Keratinocyte (primary cell): Measurements from ENCODE around the gene ENKUR. TPM values are rescaled to one million over a fixed set of nuclear protein-coding genes. Genes with fewer than 3 reads are reported as not detected.

ENCODE experiments used
- DNase-seq: peaks from one replicate; pipeline ENCODE4 v3.0.0-alpha.2; 2011; ENCODE audit warnings: low read depth, missing footprints, low spot score
- FAIRE-seq: peaks from 2 replicates; lab custom pipeline; 2011; peaks lifted over from hg19 to GRCh38; lab: Jason Lieb, UNC
- H2AFZ ChIP-seq: 2 replicates; pipeline ENCODE4 v1.6.0; 2012; ENCODE audit warnings: low read length, control low read depth, inconsistent platforms; ENCODE audit not compliant: control insufficient read depth
- H3K27ac ChIP-seq: 2 replicates; pipeline ENCODE4 v1.5.1; 2011; ENCODE audit warnings: low read length; ENCODE audit not compliant: control insufficient read depth, insufficient read depth
- H3K27me3 ChIP-seq: 3 replicates; pipeline ENCODE4 v1.6.0; 2011; ENCODE audit warnings: low read length; ENCODE audit not compliant: control insufficient read depth, insufficient read depth; ENCODE audit errors: extremely low read depth
- H3K36me3 ChIP-seq, 2 experiments: 2 replicates in 1 of 2; 3 replicates in 1 of 2; pipeline ENCODE4 v1.5.1; 2011; ENCODE audit warnings: low read length in 2 of 2, mild to moderate bottlenecking in 1 of 2; ENCODE audit not compliant: control insufficient read depth in 2 of 2, insufficient read depth in 2 of 2; ENCODE audit errors: extremely low read depth in 1 of 2
- H3K4me1 ChIP-seq: 3 replicates; pipeline ENCODE4 v1.5.1; 2011; ENCODE audit warnings: low read length; ENCODE audit not compliant: control insufficient read depth, insufficient read depth; ENCODE audit errors: extremely low read depth
- H3K4me2 ChIP-seq: 3 replicates; pipeline ENCODE4 v1.6.0; 2011; ENCODE audit warnings: low read depth, low read length; ENCODE audit not compliant: control insufficient read depth, insufficient read depth; ENCODE audit errors: extremely low read depth
- H3K4me3 ChIP-seq, 3 experiments: fragments of 200-600 bp in 1 of 3; sonication (generic) in 1 of 3; 2 replicates in 2 of 3; 3 replicates in 1 of 3; pipeline ENCODE4 v1.5.1; 2011 to 2016; ENCODE audit warnings: low read length in 3 of 3, mild to moderate bottlenecking in 3 of 3, control low read depth in 2 of 3, inconsistent platforms in 1 of 3, low read depth in 1 of 3, mixed read lengths in 1 of 3, mixed run types in 1 of 3, moderate library complexity in 1 of 3; ENCODE audit not compliant: control insufficient read depth in 2 of 3, insufficient read depth in 2 of 3; ENCODE audit errors: extremely low read depth in 1 of 3
- H3K79me2 ChIP-seq: 2 replicates; pipeline ENCODE4 v1.6.0; 2012; ENCODE audit warnings: low read length; ENCODE audit not compliant: control insufficient read depth, insufficient read depth
- H3K9ac ChIP-seq: 3 replicates; pipeline ENCODE4 v1.6.0; 2011; ENCODE audit warnings: low read length; ENCODE audit not compliant: control insufficient read depth, insufficient read depth; ENCODE audit errors: extremely low read depth
- H3K9me1 ChIP-seq: 3 replicates; pipeline ENCODE4 v1.6.0; 2011; ENCODE audit warnings: low read length; ENCODE audit not compliant: control insufficient read depth, insufficient read depth; ENCODE audit errors: extremely low read depth
- H3K9me3 ChIP-seq: 2 replicates; pipeline ENCODE4 v1.5.1; 2012; ENCODE audit warnings: low read depth, low read length; ENCODE audit not compliant: control insufficient read depth
- H4K20me1 ChIP-seq: 3 replicates; pipeline ENCODE4 v1.6.0; 2011; ENCODE audit warnings: low read length; ENCODE audit not compliant: control insufficient read depth, insufficient read depth; ENCODE audit errors: extremely low read depth
- CTCF ChIP-seq, 3 experiments: IDR thresholded peaks in 1 of 3; conservative IDR thresholded peaks in 1 of 3; optimal IDR thresholded peaks in 1 of 3; 2 replicates in 2 of 3; 3 replicates in 1 of 3; pipeline versions ENCODE3 to v1.5.1; 2011; ENCODE audit warnings: low read length in 3 of 3, mild to moderate bottlenecking in 3 of 3, moderate library complexity in 2 of 3, control low read depth in 1 of 3, inconsistent platforms in 1 of 3; ENCODE audit not compliant: insufficient read depth in 2 of 3; ENCODE audit errors: extremely low read depth in 1 of 3
- EZH2 ChIP-seq: IDR thresholded peaks from one replicate; pipeline ENCODE4 v1.6.1; 2012; ENCODE audit warnings: inconsistent platforms, mild to moderate bottlenecking, low read length, moderate library complexity
- dilution Hi-C: fragments of 300-500 bp; cut with MboI; formaldehyde crosslinking; loops from one replicate; pipeline ENCODE4 v1.7.0; 2020; ENCODE audit warnings: low sequenced_read_pairs; ENCODE audit not compliant: extremely low pct_ligation_motif_present
- polyA plus RNA-seq, 5 experiments: library from polyadenylated mRNA; depleted of rRNA in 3 of 5; stranded (reverse) in 3 of 5; stranded (forward) in 1 of 5; unstranded in 1 of 5; fragments of >200 nt; gene quantifications; 1 replicate in 1 of 5; 2 replicates in 3 of 5; 3 replicates in 1 of 5; pipeline versions ENCODE4 v1.2.1 to v1.2.3, GENCODE V29; 2011 to 2012; ENCODE audit warnings: missing spikeins in 2 of 5, low read depth in 1 of 5, low replicate concordance in 1 of 5

Gene ENKUR
- polyA plus RNA-seq, 1 donor (not counting 4 experiments of a cell fraction or from before 2014, with no cell fraction given), result 0.03 TPM

DNA sequence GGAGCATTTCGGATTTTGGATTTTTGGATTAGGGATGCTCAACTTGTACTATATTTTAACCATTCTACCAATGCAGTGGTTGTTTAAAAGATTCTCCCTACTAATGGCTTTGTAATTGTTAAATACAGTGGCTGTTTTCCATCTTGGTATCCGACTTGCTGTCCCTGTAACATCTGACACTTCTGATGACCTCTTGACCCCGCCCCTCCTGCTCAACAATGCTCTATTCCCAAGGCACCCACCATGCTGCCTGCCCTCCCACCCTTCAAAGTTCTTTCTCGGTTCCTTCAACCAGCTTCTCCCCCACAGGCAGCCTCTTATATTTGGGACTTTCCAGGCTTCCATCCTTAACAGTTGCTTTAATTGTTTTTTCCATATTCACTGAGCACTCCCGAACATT is 65.5 kb downstream of the ENKUR start:
- no peak for TF ChIP-seq EZH2
- TF ChIP-seq CTCF (optimal IDR thresholded peaks at IDR 0.05 in 1 of 3, IDR thresholded peaks at IDR 0.05 in 1 of 3, conservative IDR thresholded peaks at IDR 0.05 in 1 of 3; ENCODE audit: extremely low read depth in 1 of 3, insufficient read depth in 2 of 3, low read length in 3 of 3), result no peak
- Histone ChIP-seq H3K9me3 (no peaks in the 10 kb centered on the region), H3K27ac (no peak overlapping the region), H3K9ac (no peak overlapping the region), H3K4me2 (no peak overlapping the region), H3K27me3 (no peaks in the 10 kb centered on the region), H3K4me1 (peaks cover 19% of the 10 kb centered on the region), H3K9me1 (no peaks in the 10 kb centered on the region), H4K20me1 (no peaks in the 10 kb centered on the region), H3K4me3 (no peak overlapping the region), H3K79me2 (no peaks in the 10 kb centered on the region), H3K36me3 (no peaks in the 10 kb centered on the region), H2AFZ (no peak overlapping the region)
- dilution Hi-C loops, result no loop called here
- no peak for DNase-seq
- no peak for FAIRE-seq

GRCh38 chr10:24949616-24950015 is 66.3 kb downstream of the ENKUR start:
- H4K20me1 ChIP-seq, result no peaks in the 10 kb centered on the region
- no peaks in the 10 kb centered on the region for H3K36me3 ChIP-seq
- no peaks in the 10 kb centered on the region for H3K9me3 ChIP-seq
- H3K79me2 ChIP-seq, result no peaks in the 10 kb centered on the region
- H3K4me3 ChIP-seq, result no peak overlapping the region
- no peak overlapping the region for H3K9ac ChIP-seq
- no peak overlapping the region for H3K27ac ChIP-seq
- no peak overlapping the region for H2AFZ ChIP-seq
- FAIRE-seq (no peak), DNase-seq (no peak)
- no peaks in the 10 kb centered on the region for H3K27me3 ChIP-seq
- H3K4me1 ChIP-seq, result peaks cover 27% of the 10 kb centered on the region
- TF ChIP-seq CTCF (optimal IDR thresholded peaks at IDR 0.05 in 1 of 3, IDR thresholded peaks at IDR 0.05 in 1 of 3, conservative IDR thresholded peaks at IDR 0.05 in 1 of 3; ENCODE audit: extremely low read depth in 1 of 3, insufficient read depth in 2 of 3, low read length in 3 of 3) (no peak), EZH2 (no peak)
- no peak overlapping the region for H3K4me2 ChIP-seq
- dilution Hi-C loops, result no loop called here
- H3K9me1 ChIP-seq, result no peaks in the 10 kb centered on the region
